Heart right ventricle (tissue), 16 donors: Measurements from ENCODE around the gene MYPN. TPM values are rescaled to one million over a fixed set of nuclear protein-coding genes. Genes with fewer than 3 reads are reported as not detected.

Source experiments
- ATAC-seq, 8 donors: fragments of 200-7000 bp; cut with Tn5 transposase; one replicate each; pipeline ENCODE4 v1.9.1; 2020; ENCODE audit warnings: mild to moderate bottlenecking in 8 of 8, moderate library complexity in 8 of 8, moderate number of reproducible peaks in 1 of 8
- DNase-seq, 2 donors: peaks; one replicate each; pipeline ENCODE4 v3.0.0-alpha.2; 2020
- H3K27ac ChIP-seq, 10 donors: fragments of 200-600 bp; sonication (generic) in 2 of 10; one replicate each; pipeline versions ENCODE4 v1.5.0 to v1.8.0; 2020 to 2022; ENCODE audit warnings: mild to moderate bottlenecking in 3 of 10
- H3K27me3 ChIP-seq, 7 donors: fragments of 200-600 bp; one replicate each; pipeline ENCODE4 v1.8.0; 2021 to 2022; ENCODE audit warnings: mild to moderate bottlenecking in 2 of 7
- H3K36me3 ChIP-seq, 9 donors: fragments of 200-600 bp; sonication (generic) in 1 of 9; one replicate each; pipeline versions ENCODE4 v1.5.0 to v1.8.0; 2020 to 2022; ENCODE audit warnings: mild to moderate bottlenecking in 2 of 9
- H3K4me1 ChIP-seq, 9 donors: fragments of 200-600 bp; sonication (generic) in 1 of 9; one replicate each; pipeline versions ENCODE4 v1.5.0 to v1.8.0; 2020 to 2022; ENCODE audit warnings: mild to moderate bottlenecking in 4 of 9
- H3K4me3 ChIP-seq, 10 donors: fragments of 200-600 bp; sonication (generic) in 2 of 10; one replicate each; pipeline versions ENCODE4 v1.5.0 to v1.8.0; 2020 to 2022; ENCODE audit warnings: mild to moderate bottlenecking in 7 of 10, moderate library complexity in 2 of 10
- H3K9me3 ChIP-seq, 11 donors: fragments of 200-600 bp in 10 of 11; sonication (generic) in 2 of 11; one replicate each; pipeline versions ENCODE4 v1.5.0 to v1.8.0; 2013 to 2022; ENCODE audit warnings: mild to moderate bottlenecking in 2 of 11, control low read depth in 1 of 11, moderate library complexity in 1 of 11
- CTCF ChIP-seq, 9 donors: fragments of 200-600 bp; sonication (generic) in 2 of 9; IDR thresholded peaks; one replicate each; pipeline versions ENCODE4 v1.5.0 to v1.8.0; 2021 to 2022; ENCODE audit warnings: antibody characterized with exemption in 9 of 9, mild to moderate bottlenecking in 5 of 9, moderate library complexity in 1 of 9
- WGBS, 2 donors: extraction: QIAGEN DNeasy Blood & Tissue Kit; methylation state at CpG; one replicate each; pipeline ENCODE4 v1.1.7; 2013; ENCODE audit warnings: inconsistent platforms in 1 of 2; 5-methylcytosine and 5-hydroxymethylcytosine counted together
- intact Hi-C, 10 donors: fragments of 100-400 bp; cut with DNase I; formaldehyde crosslinking; loops; one replicate each; pipeline versions ENCODE4 v1.11.1 to v1.14.2; 2022
- polyA plus RNA-seq, 2 donors: library from polyadenylated mRNA; stranded (reverse); fragments of 200-250 nt; gene quantifications; one replicate each; pipeline ENCODE4 v1.2.3, GENCODE V29; 2013
- total RNA-seq, 10 donors: library from RNA; stranded (reverse); fragmentation: NEBNext Ultra II Directional in 3 of 10; extraction: Animal tissue kit (Norgen Biotek cat#: 25700) in 3 of 10; gene quantifications; one replicate each; pipeline versions ENCODE4 v1.2.1 to v1.2.4, GENCODE V29; 2021 to 2023
- donor health status: Arrhythmogenic right ventricular cardiomyopathy.
- donor health status: ischemic (EF 13 %, LVEDD 7.1; RV severe dilation, severe dysfunction).
- donor health status: healthy with polysubstance abuse.
- donor health status: DM: no; HTN: yes; CAD: no.
- donor health status: DM: no; HTN: no; CAD: no.
- donor health status: ischemic (EF 25% LVEDD 6.9; RV normal size, moderate dysfunction).
- donor health status: ischemic (EF 25% LVEDD 5.7; RV mildly dilated, moderate dysfunction).
- donor health status: healthy.
- donor health status: DM: yes; HTN: yes; CAD: no.
- donor health status: Ischemic cardiomyopathy.
- donor health status: ischemic (EF 35%, LVEDD 5.7; RV mildly dilated, moderate dysfunction).
- donor health status: nonischemic (EF 11% LVEDD 7.7; RV severe dilation, severe dysfunction).
- donor health status: DM: yes; HTN: yes; CAD: no.
- donor health status: PGD.
- donor health status: ischemic (EF 29% LVEDD 5.4; RV normal size, mild dysfunction).
- donor health status: nonischemic (EF 23%, LVEDD 6.1; RV moderate dilation, normal function).

The MYPN gene
- total and polyA plus RNA-seq, 12 donors: 27.1 to 302 (median 156) TPM

GRCh38 chr10:68222391-68222790 lies 113.1 kb downstream of the MYPN start:
- H3K27ac ChIP-seq: no peak overlapping the region
- TF ChIP-seq CTCF (IDR thresholded peaks at IDR 0.05): no peak
- H3K27me3 ChIP-seq: no peaks in the 10 kb centered on the region
- H3K4me1 ChIP-seq: no peaks in the 10 kb centered on the region
- intact Hi-C loops: no loop called here
- H3K36me3 ChIP-seq: peaks cover 0 to 6% (median 0%) of the 10 kb centered on the region in 9 donors
- no peak overlapping the region for H3K4me3 ChIP-seq
- WGBS, 2 donors: 82 to 89% methylated on average over 2 of the region's 2 CpGs
- no peak for ATAC-seq
- no peak for DNase-seq
- no peaks in the 10 kb centered on the region for H3K9me3 ChIP-seq

- Histone ChIP-seq H3K4me1 (no peaks in the 10 kb centered on the region), H3K4me3 (no peak overlapping the region), H3K9me3 (no peaks in the 10 kb centered on the region), H3K27ac (no peak overlapping the region), H3K27me3 (peaks cover 0 to 2% (median 0%) of the 10 kb centered on the region in 7 donors), H3K36me3 (peaks cover 0 to 4% (median 0%) of the 10 kb centered on the region in 9 donors)
- ATAC-seq (peak in 1 of 8 donors; percentile 45), DNase-seq (no peak)
- no peak for TF ChIP-seq CTCF (IDR thresholded peaks at IDR 0.05)
- intact Hi-C loops: no loop called here
- 78 to 79% methylated on average over 3 of the region's 3 CpGs for WGBS, 2 donors
Observed at GRCh38 chr10:68223535-68224165, 114.4 kb downstream of the MYPN start.

GRCh38 chr10:68224810-68225209 lies 115.5 kb downstream of the MYPN start:
- Histone ChIP-seq H3K4me1 (no peaks in the 10 kb centered on the region), H3K27ac (no peak overlapping the region), H3K4me3 (no peak overlapping the region), H3K36me3 (no peaks in the 10 kb centered on the region), H3K27me3 (peaks cover 0 to 14% (median 2%) of the 10 kb centered on the region in 7 donors), H3K9me3 (no peaks in the 10 kb centered on the region)
- ATAC-seq (no peak), DNase-seq (no peak)
- intact Hi-C loops: no loop called here
- TF ChIP-seq CTCF (IDR thresholded peaks at IDR 0.05): no peak

- H3K4me3 ChIP-seq: no peak overlapping the region
- WGBS, 2 donors: 84% methylated on average over 5 of the region's 5 CpGs
- H3K27me3 ChIP-seq: peaks cover 0 to 37% (median 2%) of the 10 kb centered on the region in 7 donors
- no peaks in the 10 kb centered on the region for H3K36me3 ChIP-seq
- H3K27ac ChIP-seq: no peak overlapping the region
- intact Hi-C loops: loop anchor here in 1 of 10 donors (5.0 kb wide), 1 partner anchor 72 kb away; no protein-coding TSS in a partner anchor
- no peak for TF ChIP-seq CTCF (IDR thresholded peaks at IDR 0.05)
- H3K9me3 ChIP-seq: no peaks in the 10 kb centered on the region
- no peak for DNase-seq
- peaks cover 0 to 13% (median 7%) of the 10 kb centered on the region in 9 donors for H3K4me1 ChIP-seq
- no peak for ATAC-seq
Observed at GRCh38 chr10:68230268-68230667, 121.0 kb downstream of the MYPN start.
